ENCODE results near the gene ADSS1.
"Not testable (repeated sequence)": the region's sequence is repeated elsewhere in the genome, so short reads cannot be mapped to it uniquely, and the experiment has no call there.

The ADSS1 gene

GRCh38 chr14:104714066-104714465, 10.0 kb upstream of the ADSS1 start:
- DNase-seq (ENCODE audit: low read depth in 2 of 3, low spot score in 2 of 3): no peak

GRCh38 chr14:104714681-104715080, 9.3 kb upstream of the ADSS1 start:
- DNase-seq (ENCODE audit: low read depth in 2 of 3, low spot score in 2 of 3): no peak

- DNase-seq (ENCODE audit: low read depth in 2 of 3, low spot score in 2 of 3): no peak
Observed at GRCh38 chr14:104715416-104715815, 8.6 kb upstream of the ADSS1 start.

- no peak for DNase-seq (ENCODE audit: low read depth in 2 of 3, low spot score in 2 of 3)
Observed at GRCh38 chr14:104715871-104716270, 8.2 kb upstream of the ADSS1 start.

- DNase-seq (ENCODE audit: low read depth in 2 of 3, low spot score in 2 of 3): no peak
Observed at GRCh38 chr14:104717137-104717536, 6.9 kb upstream of the ADSS1 start.

- no peak for DNase-seq (ENCODE audit: low read depth in 2 of 3, low spot score in 2 of 3)
Observed at GRCh38 chr14:104717646-104718045, 6.4 kb upstream of the ADSS1 start.

- no peak for DNase-seq (ENCODE audit: low read depth in 2 of 3, low spot score in 2 of 3)
Observed at GRCh38 chr14:104718147-104718546, 5.9 kb upstream of the ADSS1 start.

GRCh38 chr14:104718871-104719270, 5.2 kb upstream of the ADSS1 start:
- no peak for DNase-seq (ENCODE audit: low read depth in 2 of 3, low spot score in 2 of 3)

- DNase-seq (ENCODE audit: low read depth in 2 of 3, low spot score in 2 of 3): no peak
Observed at GRCh38 chr14:104719343-104719742, 4.7 kb upstream of the ADSS1 start.

GRCh38 chr14:104721505-104722431, 2.3 kb upstream of the ADSS1 start:
- no peak for DNase-seq (ENCODE audit: low read depth in 2 of 3, low spot score in 2 of 3)

GRCh38 chr14:104722938-104723650, 935 bp upstream of the ADSS1 start:
- no peak for DNase-seq (ENCODE audit: low read depth in 2 of 3, low spot score in 2 of 3)

- DNase-seq (ENCODE audit: low read depth in 2 of 3, low spot score in 2 of 3): no peak
Observed at GRCh38 chr14:104724407-104724980, 465 bp downstream of the ADSS1 start.

- DNase-seq (ENCODE audit: low read depth in 2 of 3, low spot score in 2 of 3): no peak
Observed at GRCh38 chr14:104724981-104725771, 1.1 kb downstream of the ADSS1 start.

- no peak for DNase-seq (ENCODE audit: low read depth in 2 of 3, low spot score in 2 of 3)
Observed at GRCh38 chr14:104725772-104726548, 1.9 kb downstream of the ADSS1 start.

GRCh38 chr14:104726600-104727451, 2.8 kb downstream of the ADSS1 start:
- DNase-seq (ENCODE audit: low read depth in 2 of 3, low spot score in 2 of 3): no peak

GRCh38 chr14:104728631-104729030, 4.6 kb downstream of the ADSS1 start:
- DNase-seq (ENCODE audit: low read depth in 2 of 3, low spot score in 2 of 3): no peak

- not testable (repeated sequence) for DNase-seq (ENCODE audit: low read depth in 2 of 3, low spot score in 2 of 3)
Observed at GRCh38 chr14:104729176-104729834, 5.3 kb downstream of the ADSS1 start.

GRCh38 chr14:104729835-104730181, 5.8 kb downstream of the ADSS1 start:
- DNase-seq (ENCODE audit: low read depth in 2 of 3, low spot score in 2 of 3): no peak

GRCh38 chr14:104730487-104730886, 6.5 kb downstream of the ADSS1 start:
- no peak for DNase-seq (ENCODE audit: low read depth in 2 of 3, low spot score in 2 of 3)
